ENCODE measurements around the gene PIK3CB.

GRCh38 chr3:138682648-138683047 lies 152.1 kb downstream of the PIK3CB start:
- no peak for TF ChIP-seq CTCF (conservative IDR thresholded peaks at IDR 0.05 in 1 of 2, IDR thresholded peaks at IDR 0.05 in 1 of 2; ENCODE audit: extremely low read depth in 1 of 2, insufficient read depth in 1 of 2, low read depth in 1 of 2, low read length in 2 of 2)
- no peak for TF ChIP-seq EZH2 (IDR thresholded peaks at IDR 0.05; ENCODE audit: borderline replicate concordance, low read length)
